GM12801 (cell line): ENCODE results near the gene NEIL3.

Experiments
- TF ChIP-seq, protein P1 (sequence below): IDR thresholded peaks from one replicate; pipeline ENCODE4 v1.5.1; 2011; ENCODE audit warnings: control low read depth; ENCODE audit not compliant: insufficient read length; ENCODE audit errors: extremely low read depth

The NEIL3 gene

DNA sequence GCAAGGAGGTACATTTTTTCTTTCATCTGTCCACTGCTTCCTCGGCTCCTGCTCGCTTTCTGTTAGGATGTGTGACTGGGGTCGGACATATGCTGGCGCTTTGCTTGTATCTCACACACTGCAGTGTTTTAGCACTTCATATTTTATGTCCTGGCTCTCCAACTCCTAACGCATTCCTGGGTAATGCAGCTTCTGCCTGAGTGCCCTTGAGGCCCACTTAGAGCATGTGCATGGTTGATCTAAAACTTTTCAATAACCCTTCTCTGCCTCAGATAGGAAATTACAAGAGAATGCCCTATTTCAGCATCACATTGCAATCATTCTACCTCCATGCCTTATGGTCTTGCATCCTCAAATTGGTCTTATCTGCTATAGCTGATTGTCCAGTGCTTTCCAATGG, 65.3 kb downstream of the NEIL3 start:
- TF ChIP-seq, protein P1, sequence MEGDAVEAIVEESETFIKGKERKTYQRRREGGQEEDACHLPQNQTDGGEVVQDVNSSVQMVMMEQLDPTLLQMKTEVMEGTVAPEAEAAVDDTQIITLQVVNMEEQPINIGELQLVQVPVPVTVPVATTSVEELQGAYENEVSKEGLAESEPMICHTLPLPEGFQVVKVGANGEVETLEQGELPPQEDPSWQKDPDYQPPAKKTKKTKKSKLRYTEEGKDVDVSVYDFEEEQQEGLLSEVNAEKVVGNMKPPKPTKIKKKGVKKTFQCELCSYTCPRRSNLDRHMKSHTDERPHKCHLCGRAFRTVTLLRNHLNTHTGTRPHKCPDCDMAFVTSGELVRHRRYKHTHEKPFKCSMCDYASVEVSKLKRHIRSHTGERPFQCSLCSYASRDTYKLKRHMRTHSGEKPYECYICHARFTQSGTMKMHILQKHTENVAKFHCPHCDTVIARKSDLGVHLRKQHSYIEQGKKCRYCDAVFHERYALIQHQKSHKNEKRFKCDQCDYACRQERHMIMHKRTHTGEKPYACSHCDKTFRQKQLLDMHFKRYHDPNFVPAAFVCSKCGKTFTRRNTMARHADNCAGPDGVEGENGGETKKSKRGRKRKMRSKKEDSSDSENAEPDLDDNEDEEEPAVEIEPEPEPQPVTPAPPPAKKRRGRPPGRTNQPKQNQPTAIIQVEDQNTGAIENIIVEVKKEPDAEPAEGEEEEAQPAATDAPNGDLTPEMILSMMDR, result no peak

DNA sequence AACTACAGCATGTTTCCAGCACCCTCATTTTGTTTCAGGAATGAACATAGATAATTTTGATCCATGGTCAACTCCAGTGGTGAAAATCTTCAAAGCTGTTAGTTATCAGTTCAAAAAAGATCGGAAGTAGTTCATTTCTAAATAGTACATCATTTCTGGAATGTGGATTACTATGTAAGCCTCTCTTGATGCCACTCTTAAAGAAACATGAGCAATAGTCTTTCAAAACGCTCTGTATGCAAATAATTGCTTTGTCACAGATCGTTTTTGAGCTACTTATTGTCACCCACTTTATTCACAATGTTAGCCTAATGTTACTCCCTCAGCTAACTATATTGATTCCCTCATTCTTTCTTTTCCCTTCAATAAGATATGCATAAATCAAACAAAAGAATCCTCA, 65.7 kb downstream of the NEIL3 start:
- TF ChIP-seq, protein P1, result no peak

DNA sequence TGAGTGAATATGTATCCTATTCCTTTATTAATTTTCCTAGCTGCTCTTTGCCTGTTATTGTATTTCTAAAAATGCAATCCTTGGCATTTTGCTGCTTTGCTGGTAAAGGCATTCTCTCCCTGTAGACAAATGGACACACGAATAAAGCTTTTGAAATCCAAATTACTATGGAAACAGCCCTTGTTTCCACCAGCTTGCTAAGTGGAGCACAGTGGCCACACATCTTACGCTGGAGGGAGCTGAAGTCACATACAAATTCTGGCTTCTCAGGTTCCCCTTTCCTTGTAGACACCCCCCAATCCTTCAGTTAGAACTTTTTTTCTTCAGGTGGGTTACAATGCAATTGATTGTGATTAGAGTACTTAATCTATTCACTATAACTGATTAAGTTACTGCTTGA, 66.3 kb downstream of the NEIL3 start:
- TF ChIP-seq, protein P1, result no peak

DNA sequence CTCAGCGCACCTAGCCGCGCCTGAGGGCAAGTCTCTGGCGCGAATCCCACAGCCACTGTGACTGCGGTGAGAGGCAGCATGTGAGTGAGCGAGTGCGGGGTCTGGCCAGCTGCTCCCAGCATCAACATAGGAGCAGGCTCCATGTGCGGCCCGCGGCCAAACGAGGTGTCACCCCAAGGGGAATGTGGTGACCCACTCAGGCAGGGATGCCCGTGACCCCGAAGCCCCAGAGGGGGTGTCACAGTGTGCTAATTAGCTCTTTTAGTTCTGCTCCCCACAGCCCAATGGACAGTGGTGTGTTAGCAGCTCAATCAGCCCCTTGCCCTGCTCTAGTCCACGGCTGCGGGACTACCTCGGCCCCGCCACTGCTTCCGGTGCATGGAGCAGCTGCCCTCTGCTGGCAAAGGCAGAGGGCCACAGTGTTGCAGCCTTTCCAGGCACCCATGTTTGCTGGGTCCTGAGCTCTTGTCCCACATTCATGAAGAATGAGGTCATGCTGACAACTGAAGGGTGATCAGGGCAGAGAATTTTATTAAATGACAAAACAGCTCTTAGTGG, 71.1 kb downstream of the NEIL3 start:
- TF ChIP-seq, protein P1, result no peak

DNA sequence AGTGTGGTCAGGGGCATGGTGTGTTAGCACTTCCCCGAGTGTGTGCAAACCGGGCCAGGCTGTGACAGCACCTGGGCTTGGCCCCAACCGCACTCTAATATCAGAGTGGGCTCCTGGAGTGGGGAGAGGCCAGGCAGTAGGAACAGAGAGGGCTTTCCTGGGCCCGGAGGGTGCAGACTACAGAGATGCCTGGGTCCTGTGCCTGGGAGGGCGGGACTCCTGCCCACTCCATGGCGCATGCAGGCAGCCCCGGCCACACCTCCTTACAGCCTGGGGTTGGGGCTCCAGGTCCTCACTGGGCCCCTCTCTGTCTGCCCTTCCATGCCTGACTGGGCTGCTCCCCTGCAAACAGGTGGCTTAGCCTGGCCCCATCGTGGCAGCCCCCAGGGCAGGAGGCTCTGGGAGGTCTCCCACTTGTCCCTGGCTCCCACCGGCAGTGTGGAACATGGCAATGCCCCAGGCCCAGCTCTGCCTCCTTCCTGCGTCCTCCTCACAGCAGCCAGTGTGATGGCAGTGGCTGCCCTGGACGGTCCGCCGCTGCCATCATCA, 72.2 kb downstream of the NEIL3 start:
- TF ChIP-seq, protein P1, result no peak

DNA sequence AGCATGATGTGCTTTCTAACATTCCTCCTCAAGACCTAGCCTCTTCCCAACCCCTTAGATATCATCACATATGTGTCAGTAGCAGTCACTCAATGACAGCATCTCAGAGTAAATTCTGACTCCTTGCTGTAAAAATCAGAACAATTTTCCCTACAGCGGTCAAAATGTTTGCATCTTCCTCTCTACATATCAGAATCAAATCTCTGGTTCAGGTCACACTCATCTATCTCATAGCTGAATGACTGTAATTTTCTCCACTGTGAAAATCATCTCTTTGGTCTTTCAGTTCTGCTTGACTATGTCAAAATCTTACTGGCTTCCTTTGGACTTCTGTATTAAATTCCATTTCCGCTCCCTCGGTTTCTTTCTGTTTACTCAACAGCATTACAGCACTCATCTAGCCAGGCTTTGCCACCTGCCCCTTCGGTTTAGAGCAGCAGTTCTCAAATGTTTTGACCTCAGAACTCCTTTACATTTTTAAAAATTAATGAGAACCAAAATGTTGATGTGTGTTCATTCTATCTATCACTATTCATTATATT, 75.3 kb downstream of the NEIL3 start:
- TF ChIP-seq, protein P1, result no peak

DNA sequence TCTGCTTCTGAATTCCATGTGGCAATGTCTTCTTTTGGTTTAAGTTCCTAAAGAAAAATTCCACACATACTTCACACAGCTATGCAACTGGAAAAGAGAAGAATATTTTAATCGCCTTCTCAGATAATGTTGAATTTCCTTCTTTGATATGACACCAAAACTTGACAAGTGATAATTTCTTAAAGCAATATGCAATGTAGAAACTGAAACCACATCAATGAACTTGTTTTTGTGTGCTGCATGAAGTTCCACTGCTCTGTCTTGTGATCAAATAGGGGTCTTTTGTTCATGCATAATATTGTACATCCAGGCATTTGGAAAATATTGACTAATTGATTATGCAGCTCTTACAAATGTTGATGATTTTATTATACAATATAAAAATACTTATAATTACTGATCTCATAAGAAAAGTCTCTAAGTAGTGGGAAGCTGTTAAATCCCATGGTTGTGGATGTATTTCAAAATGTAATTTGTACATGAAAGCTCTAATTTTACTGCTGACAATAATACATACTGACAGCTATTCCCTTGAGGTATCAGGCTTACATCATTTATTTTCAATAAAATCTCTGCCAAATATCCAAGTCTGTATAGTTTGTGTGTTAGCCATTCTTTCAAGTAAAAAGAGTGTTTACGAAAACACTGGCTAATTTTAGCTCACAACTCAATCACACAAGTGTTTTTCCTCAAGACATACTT, 76.1 kb downstream of the NEIL3 start:
- TF ChIP-seq, protein P1, result no peak
